HG03066 (cell line): Measurements from ENCODE around the gene PDGFRB.

Experiments used
- ATAC-seq: cut with Tn5 transposase; IDR thresholded peaks from one replicate; pipeline ENCODE4 v1.9.1; 2021; ENCODE audit warnings: low read depth; ENCODE audit not compliant: unreplicated experiment

PDGFRB gene

GRCh38 chr5:150133581-150134197 is 22.0 kb downstream of the PDGFRB start:
- no peak for ATAC-seq

DNA sequence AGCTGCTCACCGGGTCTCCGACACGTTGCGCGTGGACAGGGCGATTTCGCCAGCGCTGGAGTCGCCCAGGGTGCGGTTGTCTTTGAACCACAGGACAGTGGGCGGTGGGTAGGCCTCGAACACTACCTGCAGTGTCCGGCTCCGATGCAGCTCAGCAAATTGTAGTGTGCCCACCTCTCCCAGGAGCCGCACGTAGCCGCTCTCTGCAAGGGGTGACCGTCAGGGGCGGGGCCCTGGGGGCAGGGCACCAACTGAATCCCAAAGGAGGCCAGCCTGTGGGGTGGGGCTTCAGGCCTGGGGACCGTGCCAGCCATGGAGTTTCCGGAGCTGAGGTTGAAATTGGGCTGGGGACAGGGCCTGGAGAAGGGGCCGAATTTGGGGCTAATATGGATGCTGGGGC is 22.9 kb downstream of the PDGFRB start:
- ATAC-seq, result no peak

- no peak for ATAC-seq
Observed at GRCh38 chr5:150131978-150132694, 23.5 kb downstream of the PDGFRB start.

DNA sequence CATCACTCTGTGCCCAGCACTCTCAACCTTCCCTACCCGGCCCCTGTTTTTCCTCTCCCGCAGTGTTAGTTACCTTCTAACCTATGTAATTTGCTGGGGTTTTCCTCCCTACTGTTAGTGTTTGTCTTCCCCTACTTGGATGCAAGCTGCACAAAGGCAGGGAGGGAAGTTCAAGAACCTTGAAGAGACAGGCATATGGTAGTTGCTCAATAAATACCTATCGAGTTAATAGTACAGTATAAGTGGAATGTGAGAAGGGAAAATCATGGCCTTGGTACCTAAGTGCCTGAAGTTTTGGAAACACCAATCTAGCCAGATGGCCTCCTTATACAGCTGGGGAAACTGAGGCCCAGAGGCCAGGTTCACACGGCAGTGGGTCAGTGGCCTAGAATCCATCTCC is 24.2 kb downstream of the PDGFRB start:
- no peak for ATAC-seq

GRCh38 chr5:150130493-150130922 is 25.1 kb downstream of the PDGFRB start:
- ATAC-seq, result no peak

DNA sequence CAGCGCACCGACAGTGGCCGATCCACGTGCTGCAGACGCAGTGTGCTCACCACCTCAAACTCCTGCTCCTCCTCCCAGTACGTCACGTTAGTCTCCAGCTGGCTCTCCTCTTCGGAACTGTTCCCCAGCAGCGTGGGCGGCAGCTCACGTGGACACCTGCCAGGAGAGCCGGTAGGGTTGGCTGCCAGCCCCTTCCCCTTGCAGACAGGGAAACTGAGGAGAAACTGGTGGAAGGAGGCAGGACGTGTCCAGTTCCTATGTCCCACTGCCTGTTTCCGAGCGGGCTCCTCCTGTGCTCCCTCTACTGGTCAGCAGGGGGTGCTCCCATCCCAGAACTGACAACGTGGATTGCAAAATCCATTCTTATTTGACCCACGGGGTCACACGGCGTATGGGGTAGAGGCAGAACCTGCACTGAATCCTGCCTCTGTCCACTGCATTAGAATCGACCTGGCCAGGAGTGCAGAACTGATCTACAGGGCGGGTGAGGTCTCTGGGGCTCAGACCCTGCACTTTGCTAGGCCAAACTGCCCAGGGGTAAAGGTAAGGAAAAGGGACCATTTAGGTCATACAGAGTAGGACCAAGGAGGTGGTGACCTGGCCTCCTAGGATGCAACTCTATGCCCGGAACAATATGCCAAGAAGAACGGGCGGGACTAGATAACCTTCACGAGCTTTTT is 25.7 kb downstream of the PDGFRB start:
- no peak for ATAC-seq

DNA sequence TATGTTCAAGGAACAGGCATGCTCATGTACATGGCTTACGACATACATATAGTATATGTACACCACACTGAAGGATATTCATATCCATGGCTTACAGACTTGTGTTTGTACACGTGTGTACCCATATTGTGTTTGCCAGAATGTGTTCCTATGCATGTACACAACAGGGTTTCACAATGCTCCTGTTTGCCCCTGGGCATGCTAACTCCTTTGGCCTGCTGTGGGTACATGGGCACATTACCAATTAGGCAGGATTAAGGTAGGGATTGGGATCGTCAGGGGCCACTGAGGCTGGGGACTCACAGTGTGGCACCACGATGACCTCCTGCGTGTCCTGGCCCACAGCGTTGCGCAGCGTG is 26.2 kb downstream of the PDGFRB start:
- no peak for ATAC-seq

GRCh38 chr5:150126921-150127265 is 28.8 kb downstream of the PDGFRB start:
- ATAC-seq, result no peak

GRCh38 chr5:150126199-150126920 is 29.3 kb downstream of the PDGFRB start:
- no peak for ATAC-seq

DNA sequence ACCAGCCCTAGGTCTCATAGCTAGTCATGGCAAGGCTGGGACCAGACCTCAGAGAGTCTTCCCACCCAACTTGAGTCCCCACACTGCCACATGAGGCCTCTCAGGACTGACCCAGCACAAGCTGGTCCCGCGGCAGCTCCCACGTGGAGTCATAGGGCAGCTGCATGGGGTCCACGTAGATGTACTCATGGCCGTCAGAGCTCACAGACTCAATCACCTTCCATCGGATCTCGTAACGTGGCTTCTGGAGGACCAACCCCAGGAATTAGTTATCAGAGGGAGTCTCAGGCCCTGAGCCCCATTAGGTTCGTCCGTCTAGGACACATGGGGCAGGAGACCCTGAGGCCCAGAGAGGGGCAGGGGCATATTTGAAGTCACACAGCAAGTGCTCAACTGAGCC is 30.3 kb downstream of the PDGFRB start:
- no peak for ATAC-seq

DNA sequence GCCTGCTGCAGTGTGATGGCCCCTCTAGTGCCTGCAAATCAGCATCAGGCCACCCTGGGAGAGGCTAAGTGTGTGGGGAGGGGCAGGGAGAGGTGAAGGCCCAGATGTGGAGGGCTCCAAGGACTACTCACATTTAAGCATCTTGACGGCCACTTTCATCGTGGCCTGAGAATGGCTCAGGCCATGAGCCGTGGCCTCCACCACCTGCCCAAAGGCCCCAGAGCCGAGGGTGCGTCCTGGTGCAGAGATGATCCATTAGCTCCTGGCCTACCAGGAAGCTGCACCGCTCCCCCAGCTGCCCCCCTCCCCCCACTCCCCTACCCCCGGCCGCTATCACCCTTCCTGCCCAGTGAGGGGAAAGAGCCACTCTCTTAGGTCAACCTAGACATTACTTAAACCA is 31.0 kb downstream of the PDGFRB start:
- no peak for ATAC-seq

GRCh38 chr5:150124111-150124557 is 31.5 kb downstream of the PDGFRB start:
- no peak for ATAC-seq

DNA sequence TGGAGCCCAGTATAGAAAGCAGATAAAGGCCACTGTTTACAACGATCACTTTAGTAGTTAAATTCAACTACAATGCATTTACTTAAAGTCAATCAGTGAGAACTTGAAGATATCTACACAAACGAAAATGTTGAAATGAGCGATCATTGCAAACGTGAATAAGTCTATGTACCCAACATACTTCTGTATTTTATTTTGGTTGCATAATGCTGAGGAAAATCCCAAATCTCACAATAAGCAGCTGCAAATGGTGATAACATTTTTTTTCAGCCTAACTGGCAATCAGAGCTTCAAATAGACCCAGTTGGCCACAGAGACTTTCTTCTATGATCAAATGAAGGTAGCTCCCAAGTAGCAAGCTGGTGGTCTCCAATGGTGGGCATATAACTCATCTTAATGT is 32.1 kb downstream of the PDGFRB start:
- ATAC-seq, result no peak

DNA sequence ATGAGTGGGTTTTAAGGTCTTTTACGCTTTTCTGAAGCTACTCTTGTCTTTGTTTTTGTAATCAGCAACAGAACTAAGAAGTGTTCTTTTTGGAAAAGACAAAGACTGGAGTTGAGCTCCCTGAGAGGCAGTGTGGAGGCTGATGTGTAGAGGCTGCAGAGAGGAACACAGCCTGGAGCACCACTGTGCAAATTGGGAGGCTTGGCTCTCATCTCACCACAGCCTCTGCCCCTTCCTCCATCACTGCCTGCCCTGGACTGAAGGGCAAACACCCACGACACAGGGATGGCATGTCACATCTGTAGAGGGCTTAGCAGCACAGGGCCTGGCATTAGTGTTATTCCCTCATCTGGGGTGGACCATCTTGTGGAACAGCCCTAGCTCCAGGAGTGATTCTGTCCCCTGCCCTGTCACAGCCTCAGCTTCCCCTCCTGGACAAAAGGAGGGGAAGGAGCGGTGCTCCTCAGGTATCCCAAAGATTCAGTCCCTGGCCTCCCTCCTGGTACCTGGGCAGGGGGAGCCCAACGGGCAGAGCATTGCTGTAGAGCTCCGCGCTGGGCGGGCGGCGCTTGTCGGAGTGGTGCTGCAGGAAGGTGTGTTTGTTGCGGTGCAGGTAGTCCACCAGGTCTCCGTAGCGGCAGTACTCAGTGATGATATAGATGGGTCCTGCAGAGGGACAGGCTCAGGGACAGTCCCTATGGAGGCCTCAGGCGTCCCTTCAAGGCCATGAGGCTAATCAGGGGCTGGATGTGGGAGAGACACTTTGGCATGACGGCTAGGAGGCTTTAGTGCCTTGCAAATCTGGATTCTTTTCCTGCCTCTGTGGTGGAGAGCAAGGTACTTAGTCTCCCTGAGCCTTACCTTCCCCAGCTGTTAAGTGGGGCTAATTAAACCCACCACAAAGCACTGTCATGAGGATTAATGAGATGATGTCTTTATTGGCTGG is 32.8 kb downstream of the PDGFRB start:
- ATAC-seq, result no peak

- no peak for ATAC-seq
Observed at GRCh38 chr5:150122158-150122510, 33.5 kb downstream of the PDGFRB start.

- no peak for ATAC-seq
Observed at GRCh38 chr5:150121448-150122157, 34.0 kb downstream of the PDGFRB start.

- ATAC-seq, result no peak
Observed at GRCh38 chr5:150120617-150121447, 34.8 kb downstream of the PDGFRB start.

- no peak for ATAC-seq
Observed at GRCh38 chr5:150120062-150120441, 35.6 kb downstream of the PDGFRB start.
